GM18499 (cell line): Measurements from ENCODE around the gene CALCOCO1.
"Not testable (repeated sequence)": the region's sequence is repeated elsewhere in the genome, so short reads cannot be mapped to it uniquely, and the experiment has no call there.

Source experiments
- ATAC-seq: cut with Tn5 transposase; IDR thresholded peaks from one replicate; pipeline ENCODE4 v1.9.1; 2021; ENCODE audit warnings: moderate number of reproducible peaks; ENCODE audit not compliant: insufficient read depth, unreplicated experiment

The CALCOCO1 gene

DNA sequence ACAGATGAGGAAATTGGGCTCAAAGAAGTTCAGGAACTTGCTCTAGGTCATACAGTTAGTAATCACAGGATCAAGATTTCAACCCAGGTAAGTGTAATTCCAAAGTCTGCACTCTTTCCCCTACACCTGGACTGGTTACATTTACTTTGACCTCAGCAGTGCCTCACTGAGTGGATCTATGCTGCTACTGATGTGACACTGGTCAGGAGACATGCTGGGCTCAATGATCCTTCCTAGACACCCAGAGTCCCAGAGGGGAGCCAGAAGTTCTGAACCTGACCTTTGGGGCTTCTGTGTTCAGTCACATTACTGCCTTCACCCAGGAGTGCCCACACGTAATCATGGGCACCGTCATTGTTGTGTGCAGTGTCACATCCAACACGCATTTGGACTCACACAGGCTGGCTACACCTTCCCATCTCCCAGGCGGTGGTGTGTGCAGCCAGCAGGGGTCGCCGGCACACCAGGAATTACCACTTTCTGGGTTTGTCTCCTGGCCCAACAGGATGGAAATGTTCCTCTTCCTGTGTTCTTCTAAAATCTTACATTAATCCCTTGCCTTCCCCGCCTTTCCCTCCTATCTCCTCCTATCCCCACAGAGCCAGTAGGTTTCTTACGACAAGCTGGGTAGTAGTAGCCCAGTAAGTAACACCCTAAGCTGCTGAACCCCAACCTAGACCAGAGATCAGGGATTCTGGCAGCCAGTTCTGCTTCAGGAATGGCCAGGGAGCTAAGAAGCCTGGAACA is 25.6 kb downstream of the CALCOCO1 start:
- ATAC-seq = no peak

DNA sequence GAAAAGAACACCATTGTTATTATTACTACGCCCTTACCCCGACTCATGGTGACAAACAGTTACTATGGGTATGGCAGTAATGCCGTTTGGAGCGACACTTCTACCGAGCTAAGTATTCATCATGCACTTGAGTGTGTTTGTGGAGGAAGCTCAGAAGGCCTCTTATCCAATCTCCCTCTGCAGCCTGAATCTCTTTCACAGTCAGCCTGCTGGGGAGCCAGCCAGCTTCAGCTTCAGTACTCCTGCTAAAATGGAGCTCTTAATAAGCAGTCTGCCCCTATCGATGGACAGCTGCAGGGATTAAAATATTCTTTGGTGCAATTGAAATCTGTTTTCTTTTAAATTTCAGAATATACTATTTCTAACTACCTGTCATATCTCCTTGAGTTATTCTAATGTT is 26.7 kb downstream of the CALCOCO1 start:
- ATAC-seq = no peak

- no peak for ATAC-seq
These were observed 27.6 kb downstream of the CALCOCO1 start for GRCh38 chr12:53699678-53700025.

GRCh38 chr12:53698948-53699677 is 28.1 kb downstream of the CALCOCO1 start:
- ATAC-seq = no peak

GRCh38 chr12:53696655-53697331 is 30.5 kb downstream of the CALCOCO1 start:
- ATAC-seq = no peak

GRCh38 chr12:53696285-53696654 is 31.0 kb downstream of the CALCOCO1 start:
- no peak for ATAC-seq

- ATAC-seq = no peak
These were observed 31.8 kb downstream of the CALCOCO1 start for GRCh38 chr12:53695152-53696145.

DNA sequence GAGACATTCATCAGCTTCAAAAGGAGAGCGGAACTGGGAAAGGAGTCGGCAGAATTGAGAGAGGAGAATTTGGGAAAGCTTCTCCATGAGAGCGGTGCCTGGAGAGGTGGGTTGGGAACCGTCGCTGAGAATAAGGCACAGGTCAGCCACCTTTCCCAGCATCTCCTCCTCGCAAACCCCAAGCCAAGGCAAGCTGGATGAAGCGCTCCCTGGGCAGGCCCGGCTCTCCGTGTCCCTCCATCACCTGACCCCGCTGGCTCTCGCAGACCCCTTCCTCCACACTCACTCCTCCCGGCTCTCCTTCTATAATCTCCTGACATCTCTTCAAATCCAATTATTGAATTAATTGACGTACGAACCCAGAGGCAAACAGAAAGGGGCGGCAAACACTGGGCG is 32.5 kb downstream of the CALCOCO1 start:
- no peak for ATAC-seq

GRCh38 chr12:53688134-53688533 is 39.1 kb downstream of the CALCOCO1 start:
- ATAC-seq = no peak

- ATAC-seq = no peak
These were observed 40.8 kb downstream of the CALCOCO1 start for GRCh38 chr12:53686436-53686835.

DNA sequence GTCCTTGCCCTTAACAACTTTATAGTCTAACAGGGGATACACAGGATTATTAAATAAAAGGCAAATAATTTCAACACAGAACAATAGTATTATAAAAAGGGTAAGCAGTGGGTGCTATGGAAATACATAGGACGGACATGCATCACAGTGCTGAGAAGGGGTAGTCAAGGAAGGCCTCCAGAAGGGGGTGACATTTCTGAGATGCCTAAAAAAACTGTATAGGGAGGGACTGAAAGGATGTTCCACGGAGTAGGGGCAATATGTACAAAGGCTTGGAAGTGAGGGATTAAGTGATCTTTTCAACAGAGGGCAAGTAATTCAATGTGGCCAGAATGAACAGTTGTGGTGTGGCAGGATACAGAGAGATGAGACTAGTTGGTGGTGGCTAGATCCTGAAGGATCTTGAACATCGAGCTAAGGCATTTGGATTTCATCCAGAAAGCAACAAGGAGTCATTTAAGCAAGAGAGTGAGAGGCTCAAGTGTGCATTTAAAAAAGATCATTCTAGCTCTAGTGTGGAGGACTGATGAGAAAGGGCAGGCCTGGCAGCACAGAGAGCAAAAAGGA is 42.5 kb downstream of the CALCOCO1 start:
- ATAC-seq = no peak

GRCh38 chr12:53683983-53684382 is 43.3 kb downstream of the CALCOCO1 start:
- ATAC-seq = no peak

GRCh38 chr12:53683494-53683893 is 43.8 kb downstream of the CALCOCO1 start:
- ATAC-seq = no peak

GRCh38 chr12:53680061-53680460 is 47.2 kb downstream of the CALCOCO1 start:
- ATAC-seq = not testable (repeated sequence)

DNA sequence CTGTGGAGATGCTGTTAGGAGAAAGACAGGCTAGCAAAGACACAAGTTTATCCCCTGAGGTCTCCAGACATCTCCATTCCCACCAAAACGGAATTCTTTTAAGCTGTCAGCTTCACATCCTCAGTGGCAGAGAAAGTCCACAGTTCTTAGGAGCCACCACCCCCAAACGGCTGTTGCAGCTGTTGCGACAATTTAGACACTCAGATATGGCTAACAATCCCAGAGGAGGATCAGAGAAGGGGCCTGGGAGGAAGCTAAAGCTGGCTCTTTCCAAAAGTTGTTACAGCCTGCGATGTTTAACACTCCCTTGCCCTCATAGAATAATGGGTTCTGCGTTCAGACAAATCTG is 49.5 kb downstream of the CALCOCO1 start:
- no peak for ATAC-seq

- no peak for ATAC-seq
These were observed 50.0 kb downstream of the CALCOCO1 start for GRCh38 chr12:53677016-53677799.

DNA sequence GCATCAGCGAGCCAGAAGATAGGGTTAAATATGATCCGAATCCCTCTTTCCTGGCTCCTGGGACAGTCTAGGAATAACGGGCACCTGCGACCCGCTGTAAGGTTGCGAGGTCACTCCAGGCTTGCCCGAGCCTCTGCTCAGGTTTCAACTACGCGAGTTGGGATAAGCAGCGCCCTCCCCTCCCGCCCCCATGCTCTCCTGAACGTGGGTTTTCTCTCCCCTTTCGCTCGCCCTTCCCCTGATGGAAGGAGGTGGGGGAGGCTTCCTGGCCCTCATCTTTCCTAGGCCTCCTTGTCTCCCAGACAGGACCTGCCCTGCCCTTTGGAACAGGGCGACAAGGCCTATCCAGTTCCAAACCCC is 50.6 kb downstream of the CALCOCO1 start:
- no peak for ATAC-seq

DNA sequence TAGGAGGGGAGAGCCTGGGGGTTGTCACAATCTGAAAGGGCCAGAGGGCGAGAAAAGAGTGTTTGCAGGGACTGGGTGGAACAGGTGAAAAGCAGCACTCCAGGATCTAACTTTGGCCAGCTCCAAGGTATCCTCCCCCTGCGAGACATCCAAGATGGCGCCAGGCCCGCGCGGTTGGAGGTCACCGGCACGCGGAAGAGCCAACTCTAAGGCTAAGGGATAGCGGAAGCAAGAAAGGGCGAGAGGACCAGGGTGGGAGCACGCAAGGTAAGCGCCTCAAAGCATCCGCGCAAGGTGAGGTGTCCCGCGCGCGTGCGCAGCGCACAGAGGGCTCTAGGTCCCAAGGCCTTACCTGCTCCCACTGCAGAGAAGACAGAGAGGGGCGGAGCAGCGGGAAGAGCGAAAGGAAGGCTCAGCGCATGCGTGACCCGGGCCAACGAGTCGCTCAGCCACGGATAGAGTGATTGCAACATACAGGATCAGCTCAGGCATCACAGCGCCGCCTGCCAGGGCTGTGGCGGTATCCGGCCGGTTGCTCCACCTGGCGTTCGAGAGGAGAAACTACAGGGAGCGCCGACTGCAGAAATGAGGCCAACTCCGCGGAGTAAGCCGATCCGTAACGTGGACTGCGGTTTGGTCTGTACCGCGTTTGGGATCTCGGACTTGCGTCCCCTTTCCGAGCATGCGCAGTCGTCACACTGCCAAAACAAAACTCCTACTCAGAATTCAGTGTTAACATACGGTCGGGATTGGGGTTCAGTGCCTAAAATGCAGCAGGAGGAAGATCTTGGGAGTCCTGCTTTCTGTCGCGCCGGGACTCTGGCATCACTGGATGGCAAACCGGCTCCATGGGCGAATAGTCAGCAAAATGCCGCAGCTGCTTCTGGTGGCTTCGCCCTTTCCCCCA is 51.3 kb downstream of the CALCOCO1 start, which contains the start of gene ATP5MC2:
Gene ATP5MC2, minus strand, starts transcription at position 383 of the 907 bp plus-strand sequence. CDS start 3,469 bp downstream, outside the sequence.
- ATAC-seq = peak; percentile 93
